ENCODE data around the gene KIF5B. TPM values are rescaled to one million over a fixed set of nuclear protein-coding genes. Genes with fewer than 3 reads are reported as not detected.

The KIF5B gene
- total and polyA plus RNA-seq, 2 of the 8 experiments (the other 6 are each of a cell fraction or from before 2014, with no cell fraction given), result 9.8 to 68.4 TPM

DNA sequence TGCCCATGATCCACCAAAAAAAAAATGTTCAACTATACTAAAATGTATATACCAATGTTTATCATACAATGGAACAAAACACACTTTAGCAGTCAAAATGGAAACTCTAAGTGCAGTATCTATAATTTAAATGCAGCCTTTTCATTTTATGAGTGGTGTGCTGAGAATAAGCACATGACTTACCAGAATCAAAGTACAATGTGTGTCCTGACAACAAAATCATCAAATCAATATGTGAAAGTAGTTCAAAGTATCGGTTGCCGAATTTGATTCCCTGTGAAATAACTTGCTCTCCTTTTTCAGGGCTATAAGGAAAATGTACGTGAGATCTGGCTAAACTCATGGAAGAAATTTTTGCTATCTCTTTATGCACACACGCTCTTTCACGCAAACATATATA lies 16.9 kb upstream of the KIF5B start (continued):
- TF ChIP-seq, protein P1, sequence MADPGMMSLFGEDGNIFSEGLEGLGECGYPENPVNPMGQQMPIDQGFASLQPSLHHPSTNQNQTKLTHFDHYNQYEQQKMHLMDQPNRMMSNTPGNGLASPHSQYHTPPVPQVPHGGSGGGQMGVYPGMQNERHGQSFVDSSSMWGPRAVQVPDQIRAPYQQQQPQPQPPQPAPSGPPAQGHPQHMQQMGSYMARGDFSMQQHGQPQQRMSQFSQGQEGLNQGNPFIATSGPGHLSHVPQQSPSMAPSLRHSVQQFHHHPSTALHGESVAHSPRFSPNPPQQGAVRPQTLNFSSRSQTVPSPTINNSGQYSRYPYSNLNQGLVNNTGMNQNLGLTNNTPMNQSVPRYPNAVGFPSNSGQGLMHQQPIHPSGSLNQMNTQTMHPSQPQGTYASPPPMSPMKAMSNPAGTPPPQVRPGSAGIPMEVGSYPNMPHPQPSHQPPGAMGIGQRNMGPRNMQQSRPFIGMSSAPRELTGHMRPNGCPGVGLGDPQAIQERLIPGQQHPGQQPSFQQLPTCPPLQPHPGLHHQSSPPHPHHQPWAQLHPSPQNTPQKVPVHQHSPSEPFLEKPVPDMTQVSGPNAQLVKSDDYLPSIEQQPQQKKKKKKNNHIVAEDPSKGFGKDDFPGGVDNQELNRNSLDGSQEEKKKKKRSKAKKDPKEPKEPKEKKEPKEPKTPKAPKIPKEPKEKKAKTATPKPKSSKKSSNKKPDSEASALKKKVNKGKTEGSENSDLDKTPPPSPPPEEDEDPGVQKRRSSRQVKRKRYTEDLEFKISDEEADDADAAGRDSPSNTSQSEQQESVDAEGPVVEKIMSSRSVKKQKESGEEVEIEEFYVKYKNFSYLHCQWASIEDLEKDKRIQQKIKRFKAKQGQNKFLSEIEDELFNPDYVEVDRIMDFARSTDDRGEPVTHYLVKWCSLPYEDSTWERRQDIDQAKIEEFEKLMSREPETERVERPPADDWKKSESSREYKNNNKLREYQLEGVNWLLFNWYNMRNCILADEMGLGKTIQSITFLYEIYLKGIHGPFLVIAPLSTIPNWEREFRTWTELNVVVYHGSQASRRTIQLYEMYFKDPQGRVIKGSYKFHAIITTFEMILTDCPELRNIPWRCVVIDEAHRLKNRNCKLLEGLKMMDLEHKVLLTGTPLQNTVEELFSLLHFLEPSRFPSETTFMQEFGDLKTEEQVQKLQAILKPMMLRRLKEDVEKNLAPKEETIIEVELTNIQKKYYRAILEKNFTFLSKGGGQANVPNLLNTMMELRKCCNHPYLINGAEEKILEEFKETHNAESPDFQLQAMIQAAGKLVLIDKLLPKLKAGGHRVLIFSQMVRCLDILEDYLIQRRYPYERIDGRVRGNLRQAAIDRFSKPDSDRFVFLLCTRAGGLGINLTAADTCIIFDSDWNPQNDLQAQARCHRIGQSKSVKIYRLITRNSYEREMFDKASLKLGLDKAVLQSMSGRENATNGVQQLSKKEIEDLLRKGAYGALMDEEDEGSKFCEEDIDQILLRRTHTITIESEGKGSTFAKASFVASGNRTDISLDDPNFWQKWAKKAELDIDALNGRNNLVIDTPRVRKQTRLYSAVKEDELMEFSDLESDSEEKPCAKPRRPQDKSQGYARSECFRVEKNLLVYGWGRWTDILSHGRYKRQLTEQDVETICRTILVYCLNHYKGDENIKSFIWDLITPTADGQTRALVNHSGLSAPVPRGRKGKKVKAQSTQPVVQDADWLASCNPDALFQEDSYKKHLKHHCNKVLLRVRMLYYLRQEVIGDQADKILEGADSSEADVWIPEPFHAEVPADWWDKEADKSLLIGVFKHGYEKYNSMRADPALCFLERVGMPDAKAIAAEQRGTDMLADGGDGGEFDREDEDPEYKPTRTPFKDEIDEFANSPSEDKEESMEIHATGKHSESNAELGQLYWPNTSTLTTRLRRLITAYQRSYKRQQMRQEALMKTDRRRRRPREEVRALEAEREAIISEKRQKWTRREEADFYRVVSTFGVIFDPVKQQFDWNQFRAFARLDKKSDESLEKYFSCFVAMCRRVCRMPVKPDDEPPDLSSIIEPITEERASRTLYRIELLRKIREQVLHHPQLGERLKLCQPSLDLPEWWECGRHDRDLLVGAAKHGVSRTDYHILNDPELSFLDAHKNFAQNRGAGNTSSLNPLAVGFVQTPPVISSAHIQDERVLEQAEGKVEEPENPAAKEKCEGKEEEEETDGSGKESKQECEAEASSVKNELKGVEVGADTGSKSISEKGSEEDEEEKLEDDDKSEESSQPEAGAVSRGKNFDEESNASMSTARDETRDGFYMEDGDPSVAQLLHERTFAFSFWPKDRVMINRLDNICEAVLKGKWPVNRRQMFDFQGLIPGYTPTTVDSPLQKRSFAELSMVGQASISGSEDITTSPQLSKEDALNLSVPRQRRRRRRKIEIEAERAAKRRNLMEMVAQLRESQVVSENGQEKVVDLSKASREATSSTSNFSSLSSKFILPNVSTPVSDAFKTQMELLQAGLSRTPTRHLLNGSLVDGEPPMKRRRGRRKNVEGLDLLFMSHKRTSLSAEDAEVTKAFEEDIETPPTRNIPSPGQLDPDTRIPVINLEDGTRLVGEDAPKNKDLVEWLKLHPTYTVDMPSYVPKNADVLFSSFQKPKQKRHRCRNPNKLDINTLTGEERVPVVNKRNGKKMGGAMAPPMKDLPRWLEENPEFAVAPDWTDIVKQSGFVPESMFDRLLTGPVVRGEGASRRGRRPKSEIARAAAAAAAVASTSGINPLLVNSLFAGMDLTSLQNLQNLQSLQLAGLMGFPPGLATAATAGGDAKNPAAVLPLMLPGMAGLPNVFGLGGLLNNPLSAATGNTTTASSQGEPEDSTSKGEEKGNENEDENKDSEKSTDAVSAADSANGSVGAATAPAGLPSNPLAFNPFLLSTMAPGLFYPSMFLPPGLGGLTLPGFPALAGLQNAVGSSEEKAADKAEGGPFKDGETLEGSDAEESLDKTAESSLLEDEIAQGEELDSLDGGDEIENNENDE (IDR thresholded peaks at IDR 0.05; ENCODE audit: insufficient replicate concordance, low read length), result no peak
- TF ChIP-seq TBP (IDR thresholded peaks at IDR 0.05; ENCODE audit: low read depth, low read length), result no peak
- no peak for TF ChIP-seq MAFK (IDR thresholded peaks at IDR 0.05; ENCODE audit: low read depth, low read length)
- TF ChIP-seq BCL11A (IDR thresholded peaks at IDR 0.05; ENCODE audit: low read depth in 2 of 2, low read length in 2 of 2), result no peak
- TF ChIP-seq RFX5 (IDR thresholded peaks at IDR 0.05; ENCODE audit: borderline replicate concordance, low read depth, low read length), result no peak
- no peak for TF ChIP-seq TCF12 (IDR thresholded peaks at IDR 0.05; ENCODE audit: low read depth, low read length)
- no peak for TF ChIP-seq POLR2AphosphoS5 (IDR thresholded peaks at IDR 0.05; ENCODE audit: low read depth, low read length)
- TF ChIP-seq CEBPB (IDR thresholded peaks at IDR 0.05; ENCODE audit: low read depth, low read length), result no peak
- TF ChIP-seq HDAC6 (IDR thresholded peaks at IDR 0.05; ENCODE audit: low read depth, low read length), result no peak
- TF ChIP-seq SIRT6 (IDR thresholded peaks at IDR 0.05; ENCODE audit: low read length), result no peak
